Daoy (cell line): ENCODE data around the gene MDFIC. TPM values are rescaled to one million over a fixed set of nuclear protein-coding genes. Genes with fewer than 3 reads are reported as not detected.
A peak's percentile ranks its signal among the peaks of the same experiment; 100 is the strongest.

Experiments
- DNase-seq: peaks from one replicate; pipeline ENCODE4 v3.0.0-alpha.2; 2015; ENCODE audit warnings: low read depth
- total RNA-seq: library from RNA; depleted of rRNA; stranded (reverse); fragments of >200 nt; shearing (Covaris generic); gene quantifications from 2 replicates; pipeline ENCODE4 v1.2.3, GENCODE V29; 2014

MDFIC gene
- total RNA-seq, 1 experiment from 2014 or later = 45.0 TPM

GRCh38 chr7:114925434-114925833 is 3.5 kb downstream of the MDFIC start:
- no peak for DNase-seq

GRCh38 chr7:114928060-114928459 is 6.2 kb downstream of the MDFIC start:
- DNase-seq = no peak

GRCh38 chr7:114929570-114929969 is 7.7 kb downstream of the MDFIC start:
- no peak for DNase-seq

- peak; percentile 24 for DNase-seq
These were observed 8.3 kb downstream of the MDFIC start for GRCh38 chr7:114930107-114930661.

- DNase-seq = peak; percentile 41
These were observed 9.1 kb downstream of the MDFIC start for GRCh38 chr7:114930829-114931655.

GRCh38 chr7:114931656-114932011 is 9.7 kb downstream of the MDFIC start:
- no peak for DNase-seq

GRCh38 chr7:114932991-114933390 is 11.1 kb downstream of the MDFIC start:
- no peak for DNase-seq

- no peak for DNase-seq
These were observed 11.8 kb downstream of the MDFIC start for GRCh38 chr7:114933658-114934057.

GRCh38 chr7:114934086-114934485 is 12.2 kb downstream of the MDFIC start:
- DNase-seq = no peak

- no peak for DNase-seq
These were observed 12.8 kb downstream of the MDFIC start for GRCh38 chr7:114934713-114935112.

- DNase-seq = no peak
These were observed 14.6 kb downstream of the MDFIC start for GRCh38 chr7:114936471-114936870.

GRCh38 chr7:114937446-114937845 is 15.6 kb downstream of the MDFIC start:
- DNase-seq = no peak

GRCh38 chr7:114938785-114939184 is 16.9 kb downstream of the MDFIC start:
- no peak for DNase-seq

GRCh38 chr7:114939484-114940097 is 17.7 kb downstream of the MDFIC start:
- DNase-seq = no peak

- DNase-seq = no peak
These were observed 18.3 kb downstream of the MDFIC start for GRCh38 chr7:114940220-114940619.

- no peak for DNase-seq
These were observed 19.8 kb downstream of the MDFIC start for GRCh38 chr7:114941692-114942091.

GRCh38 chr7:114942446-114943175 is 20.7 kb downstream of the MDFIC start:
- no peak for DNase-seq

- no peak for DNase-seq
These were observed 21.6 kb downstream of the MDFIC start for GRCh38 chr7:114943530-114943929.

- DNase-seq = no peak
These were observed 22.3 kb downstream of the MDFIC start for GRCh38 chr7:114943953-114944744.

GRCh38 chr7:114944745-114945625 is 23.1 kb downstream of the MDFIC start:
- DNase-seq = peak; percentile 77

- no peak for DNase-seq
These were observed 27.3 kb downstream of the MDFIC start for GRCh38 chr7:114949231-114949630.
